ENCODE results near the gene UBXN2A.

UBXN2A gene

GRCh38 chr2:24047703-24048033 is 107.4 kb downstream of the UBXN2A start:
- no peak for DNase-seq

- DNase-seq = peak; percentile 61
Observed at GRCh38 chr2:24048769-24049484, 108.7 kb downstream of the UBXN2A start.

GRCh38 chr2:24049485-24050021 is 109.3 kb downstream of the UBXN2A start, which contains the start of gene FKBP1B:
FKBP1B (plus strand) TSS chr2:24049741; CDS start chr2:24049850, 109 bp downstream.
- DNase-seq = peak; percentile 92

GRCh38 chr2:24050041-24050979 is 110.0 kb downstream of the UBXN2A start:
- DNase-seq = peak; percentile 50

- no peak for DNase-seq
Observed at GRCh38 chr2:24051833-24052232, 111.6 kb downstream of the UBXN2A start.

- DNase-seq = no peak
Observed at GRCh38 chr2:24052951-24053350, 112.7 kb downstream of the UBXN2A start.
